Measurements from ENCODE around the gene ELOVL5.

ELOVL5 gene

DNA sequence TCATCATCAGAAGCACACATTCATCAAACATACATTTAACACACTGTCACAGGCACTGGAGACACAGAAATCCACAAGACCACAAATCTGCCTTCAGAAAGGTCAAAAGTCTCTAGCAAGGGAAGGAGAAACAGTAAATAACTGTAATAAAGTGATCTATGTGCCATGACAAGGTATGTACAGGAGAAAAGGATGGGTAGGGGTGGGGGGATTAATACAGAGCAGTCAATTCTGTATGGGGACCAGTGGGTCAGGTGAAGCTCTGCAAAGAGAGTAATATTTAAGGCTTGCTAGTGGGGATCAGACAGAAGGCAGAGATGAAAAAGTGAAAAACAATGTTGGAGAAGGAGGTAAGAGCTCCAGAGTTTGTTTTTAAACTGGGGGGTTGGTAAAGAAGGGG lies 32.6 kb downstream of the ELOVL5 start:
- H3K79me2 ChIP-seq (ENCODE audit: low read length) = peaks cover 93% of the 10 kb centered on the region
- DNase-seq = no peak
- no peaks in the 10 kb centered on the region for H3K36me3 ChIP-seq (replicated peaks; ENCODE audit: insufficient read depth, low read length)
- no peak for TF ChIP-seq EZH2 (optimal IDR thresholded peaks at IDR 0.05; ENCODE audit: low read depth, low read length)
- TF ChIP-seq, protein P1, sequence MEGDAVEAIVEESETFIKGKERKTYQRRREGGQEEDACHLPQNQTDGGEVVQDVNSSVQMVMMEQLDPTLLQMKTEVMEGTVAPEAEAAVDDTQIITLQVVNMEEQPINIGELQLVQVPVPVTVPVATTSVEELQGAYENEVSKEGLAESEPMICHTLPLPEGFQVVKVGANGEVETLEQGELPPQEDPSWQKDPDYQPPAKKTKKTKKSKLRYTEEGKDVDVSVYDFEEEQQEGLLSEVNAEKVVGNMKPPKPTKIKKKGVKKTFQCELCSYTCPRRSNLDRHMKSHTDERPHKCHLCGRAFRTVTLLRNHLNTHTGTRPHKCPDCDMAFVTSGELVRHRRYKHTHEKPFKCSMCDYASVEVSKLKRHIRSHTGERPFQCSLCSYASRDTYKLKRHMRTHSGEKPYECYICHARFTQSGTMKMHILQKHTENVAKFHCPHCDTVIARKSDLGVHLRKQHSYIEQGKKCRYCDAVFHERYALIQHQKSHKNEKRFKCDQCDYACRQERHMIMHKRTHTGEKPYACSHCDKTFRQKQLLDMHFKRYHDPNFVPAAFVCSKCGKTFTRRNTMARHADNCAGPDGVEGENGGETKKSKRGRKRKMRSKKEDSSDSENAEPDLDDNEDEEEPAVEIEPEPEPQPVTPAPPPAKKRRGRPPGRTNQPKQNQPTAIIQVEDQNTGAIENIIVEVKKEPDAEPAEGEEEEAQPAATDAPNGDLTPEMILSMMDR (IDR thresholded peaks at IDR 0.05; ENCODE audit: low read length) = no peak
- TF ChIP-seq EZH2phosphoT487 (IDR thresholded peaks at IDR 0.05; ENCODE audit: low read length) = no peak
- no peaks in the 10 kb centered on the region for H3K27me3 ChIP-seq (replicated peaks; ENCODE audit: insufficient read depth, low read length)
- H3K4me1 ChIP-seq (ENCODE audit: low read length) = peaks cover 12% of the 10 kb centered on the region
- no peak overlapping the region for H2AFZ ChIP-seq (ENCODE audit: low read length)
- no peak overlapping the region for H3K4me3 ChIP-seq (ENCODE audit: low read length)
- no peak overlapping the region for H3K4me2 ChIP-seq (ENCODE audit: low read depth, low read length)
- no peaks in the 10 kb centered on the region for H3K9me3 ChIP-seq (replicated peaks; ENCODE audit: insufficient read depth, low read length)
- H3K9ac ChIP-seq (ENCODE audit: low read length) = no peak overlapping the region
- peaks cover 8% of the 10 kb centered on the region; the same call in 1 of the 2 replicates for H4K20me1 ChIP-seq (ENCODE audit: insufficient read depth, low read length)
- H3F3A ChIP-seq (ENCODE audit: insufficient read depth, low read length) = peaks cover 5% of the 10 kb centered on the region; the same call in 1 of the 2 replicates
- no peak overlapping the region for H3K27ac ChIP-seq (ENCODE audit: low read length)
- H3K9me2 ChIP-seq (replicated peaks; ENCODE audit: insufficient read depth, low read length) = no peaks in the 10 kb centered on the region

DNA sequence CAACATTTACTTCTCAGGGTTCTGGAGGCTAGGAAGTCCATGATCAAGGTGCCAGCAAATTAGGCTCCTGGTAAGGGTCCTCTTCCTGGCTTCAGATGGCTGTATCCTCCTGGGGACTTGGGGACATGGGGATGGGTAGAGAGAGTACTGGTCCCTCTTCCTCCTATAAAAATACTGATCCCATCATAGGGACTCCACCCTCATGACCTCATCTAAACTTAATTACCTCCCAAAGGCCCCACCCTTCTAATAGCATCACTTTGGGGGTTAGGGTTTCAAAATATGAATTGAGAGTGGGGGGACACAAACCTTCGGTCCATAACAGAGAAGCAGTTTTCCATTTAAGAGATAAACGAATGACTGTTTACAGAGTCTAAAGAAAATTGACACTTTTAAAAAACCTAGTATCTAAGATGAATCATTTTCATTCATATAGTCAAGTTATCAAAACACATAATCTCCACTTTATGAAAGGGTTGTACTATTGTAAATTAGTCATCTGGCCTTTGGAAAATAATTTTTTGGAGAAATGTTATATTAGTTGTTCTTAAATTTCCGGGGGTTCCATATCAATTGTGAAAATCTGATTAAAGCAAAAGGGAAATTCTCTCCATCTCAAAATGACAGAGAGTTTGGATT lies 33.5 kb downstream of the ELOVL5 start:
- Histone ChIP-seq H2AFZ (ENCODE audit: low read length) (no peak overlapping the region), H3K4me1 (ENCODE audit: low read length) (peaks cover 22% of the 10 kb centered on the region), H3K36me3 (replicated peaks; ENCODE audit: insufficient read depth, low read length) (no peaks in the 10 kb centered on the region), H3K9ac (ENCODE audit: low read length) (no peak overlapping the region), H3K9me2 (replicated peaks; ENCODE audit: insufficient read depth, low read length) (no peaks in the 10 kb centered on the region), H3K27me3 (replicated peaks; ENCODE audit: insufficient read depth, low read length) (no peaks in the 10 kb centered on the region), H3K4me3 (ENCODE audit: low read length) (no peak overlapping the region), H3K4me2 (ENCODE audit: low read depth, low read length) (no peak overlapping the region), H4K20me1 (ENCODE audit: insufficient read depth, low read length) (peaks cover 8% of the 10 kb centered on the region; the same call in 1 of the 2 replicates), H3K27ac (ENCODE audit: low read length) (no peak overlapping the region), H3F3A (ENCODE audit: insufficient read depth, low read length) (peaks cover 14% of the 10 kb centered on the region; the same call in 1 of the 2 replicates), H3K9me3 (replicated peaks; ENCODE audit: insufficient read depth, low read length) (no peaks in the 10 kb centered on the region), H3K79me2 (ENCODE audit: low read length) (peaks cover 92% of the 10 kb centered on the region)
- TF ChIP-seq, protein P1 (IDR thresholded peaks at IDR 0.05; ENCODE audit: low read length) = no peak
- TF ChIP-seq EZH2phosphoT487 (IDR thresholded peaks at IDR 0.05; ENCODE audit: low read length) = no peak
- DNase-seq = no peak

DNA sequence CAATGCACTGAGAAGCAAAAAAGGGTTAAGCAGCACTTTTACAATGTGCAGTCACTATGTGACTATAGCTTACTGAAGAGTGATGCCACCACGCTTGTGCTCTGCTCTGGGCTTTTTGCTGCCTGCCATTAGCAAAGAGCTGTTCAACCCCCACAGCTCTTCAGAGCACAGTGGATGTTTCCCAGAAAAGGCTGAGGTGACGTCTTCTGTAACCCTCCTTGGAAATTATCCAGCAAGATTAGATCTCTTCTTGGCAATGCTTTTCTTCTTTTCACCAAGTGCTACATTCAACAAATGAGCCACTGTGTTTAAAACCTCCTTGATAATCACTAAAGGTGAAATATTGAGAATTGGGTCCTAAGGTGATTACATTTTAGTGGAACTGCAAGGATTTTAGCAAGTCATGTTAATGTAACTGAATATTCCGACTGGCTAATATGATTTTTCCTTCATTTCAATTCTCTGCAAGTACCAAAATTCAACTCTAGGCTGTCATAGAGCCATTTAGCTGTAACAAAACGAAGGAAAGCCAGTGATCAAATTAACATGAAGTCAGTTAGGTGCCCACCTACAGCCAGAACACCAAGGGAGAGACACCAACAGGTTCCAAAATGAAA lies 34.9 kb downstream of the ELOVL5 start:
- TF ChIP-seq EZH2phosphoT487 (IDR thresholded peaks at IDR 0.05; ENCODE audit: low read length) = no peak
- TF ChIP-seq EZH2 (optimal IDR thresholded peaks at IDR 0.05; ENCODE audit: low read depth, low read length) = no peak
- TF ChIP-seq, protein P1 (IDR thresholded peaks at IDR 0.05; ENCODE audit: low read length) = no peak
- DNase-seq = no peak
- no peak overlapping the region for H3K9ac ChIP-seq (ENCODE audit: low read length)
- no peaks in the 10 kb centered on the region for H3K27me3 ChIP-seq (replicated peaks; ENCODE audit: insufficient read depth, low read length)
- H2AFZ ChIP-seq (ENCODE audit: low read length) = no peak overlapping the region
- H3K4me2 ChIP-seq (ENCODE audit: low read depth, low read length) = no peak overlapping the region
- peaks cover 26% of the 10 kb centered on the region for H3F3A ChIP-seq (ENCODE audit: insufficient read depth, low read length)
- H3K4me3 ChIP-seq (ENCODE audit: low read length) = no peak overlapping the region
- no peaks in the 10 kb centered on the region for H3K9me2 ChIP-seq (replicated peaks; ENCODE audit: insufficient read depth, low read length)
- H3K9me3 ChIP-seq (replicated peaks; ENCODE audit: insufficient read depth, low read length) = no peaks in the 10 kb centered on the region
- H3K79me2 ChIP-seq (ENCODE audit: low read length) = peaks cover 87% of the 10 kb centered on the region
- H3K27ac ChIP-seq (ENCODE audit: low read length) = no peak overlapping the region
- H3K36me3 ChIP-seq (replicated peaks; ENCODE audit: insufficient read depth, low read length) = no peaks in the 10 kb centered on the region
- peaks cover 8% of the 10 kb centered on the region; the same call in 1 of the 2 replicates for H4K20me1 ChIP-seq (ENCODE audit: insufficient read depth, low read length)
- peaks cover 33% of the 10 kb centered on the region for H3K4me1 ChIP-seq (ENCODE audit: low read length)

All from MM.1S (cell line).